AG10803 (cell line): Measurements from ENCODE around the gene TCF7L1.

ENCODE experiments used
- DNase-seq: peaks from one replicate; pipeline ENCODE4 v3.0.0; 2010; ENCODE audit warnings: low read depth
- H3K4me3 ChIP-seq: 2 replicates; pipeline ENCODE4 v1.5.1; 2011; ENCODE audit warnings: mild to moderate bottlenecking, low read length, control low read depth
- TF ChIP-seq, protein P1 (sequence below): conservative IDR thresholded peaks from 2 replicates; pipeline ENCODE4 v1.5.1; 2011; ENCODE audit warnings: mild to moderate bottlenecking, low read length, control low read depth, inconsistent platforms

The TCF7L1 gene, protein sequence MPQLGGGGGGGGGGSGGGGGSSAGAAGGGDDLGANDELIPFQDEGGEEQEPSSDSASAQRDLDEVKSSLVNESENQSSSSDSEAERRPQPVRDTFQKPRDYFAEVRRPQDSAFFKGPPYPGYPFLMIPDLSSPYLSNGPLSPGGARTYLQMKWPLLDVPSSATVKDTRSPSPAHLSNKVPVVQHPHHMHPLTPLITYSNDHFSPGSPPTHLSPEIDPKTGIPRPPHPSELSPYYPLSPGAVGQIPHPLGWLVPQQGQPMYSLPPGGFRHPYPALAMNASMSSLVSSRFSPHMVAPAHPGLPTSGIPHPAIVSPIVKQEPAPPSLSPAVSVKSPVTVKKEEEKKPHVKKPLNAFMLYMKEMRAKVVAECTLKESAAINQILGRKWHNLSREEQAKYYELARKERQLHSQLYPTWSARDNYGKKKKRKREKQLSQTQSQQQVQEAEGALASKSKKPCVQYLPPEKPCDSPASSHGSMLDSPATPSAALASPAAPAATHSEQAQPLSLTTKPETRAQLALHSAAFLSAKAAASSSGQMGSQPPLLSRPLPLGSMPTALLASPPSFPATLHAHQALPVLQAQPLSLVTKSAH

DNA sequence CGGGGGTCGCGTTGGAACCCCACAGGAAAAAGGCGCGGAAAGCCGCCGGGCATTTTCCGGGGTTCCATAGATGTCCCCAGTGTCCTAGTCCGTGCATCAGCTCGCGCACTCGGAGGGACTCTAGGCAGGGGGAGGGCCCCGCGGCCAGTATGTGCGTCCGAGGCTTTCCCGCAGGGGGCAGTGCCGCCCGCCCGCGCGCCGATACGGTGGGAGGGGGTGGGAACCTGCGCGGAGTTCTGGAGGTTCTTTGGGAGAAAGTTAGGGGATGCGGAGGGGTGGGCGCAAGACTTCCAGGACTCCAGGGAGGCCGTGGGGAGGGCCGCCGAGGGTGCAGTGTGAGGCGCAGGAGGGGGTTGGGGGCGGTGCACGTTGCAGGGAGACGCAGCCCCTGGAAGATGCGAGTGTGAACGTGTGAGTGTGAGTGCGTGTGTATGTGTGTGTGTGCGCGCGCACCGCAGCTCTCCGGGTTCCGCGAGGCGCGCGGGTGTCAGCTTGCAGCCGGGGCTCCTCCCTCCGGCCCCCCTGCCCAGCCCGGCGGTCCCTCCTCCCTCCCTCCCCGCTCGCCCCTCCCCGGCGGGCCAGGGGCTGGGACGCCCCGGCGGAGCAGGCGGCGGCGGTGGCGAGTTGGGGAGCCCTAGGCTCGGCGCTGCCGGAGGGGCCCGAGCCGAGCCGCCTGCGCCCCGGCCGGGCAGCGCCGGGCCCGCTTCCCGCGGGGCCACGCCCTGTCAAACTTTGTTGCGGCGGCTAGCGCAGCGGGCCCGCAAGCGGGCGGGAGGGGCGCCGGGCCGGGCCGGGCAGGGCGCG is at the start of gene TCF7L1:
Gene TCF7L1 (plus strand): TSS at position 559 of the 804 bp plus-strand sequence. CDS start 293 bp downstream, outside the sequence.
- H3K4me3 ChIP-seq = peak within 1 kb of the TSS; percentile 90
- DNase-seq = peak; percentile 84
- TF ChIP-seq, protein P1, sequence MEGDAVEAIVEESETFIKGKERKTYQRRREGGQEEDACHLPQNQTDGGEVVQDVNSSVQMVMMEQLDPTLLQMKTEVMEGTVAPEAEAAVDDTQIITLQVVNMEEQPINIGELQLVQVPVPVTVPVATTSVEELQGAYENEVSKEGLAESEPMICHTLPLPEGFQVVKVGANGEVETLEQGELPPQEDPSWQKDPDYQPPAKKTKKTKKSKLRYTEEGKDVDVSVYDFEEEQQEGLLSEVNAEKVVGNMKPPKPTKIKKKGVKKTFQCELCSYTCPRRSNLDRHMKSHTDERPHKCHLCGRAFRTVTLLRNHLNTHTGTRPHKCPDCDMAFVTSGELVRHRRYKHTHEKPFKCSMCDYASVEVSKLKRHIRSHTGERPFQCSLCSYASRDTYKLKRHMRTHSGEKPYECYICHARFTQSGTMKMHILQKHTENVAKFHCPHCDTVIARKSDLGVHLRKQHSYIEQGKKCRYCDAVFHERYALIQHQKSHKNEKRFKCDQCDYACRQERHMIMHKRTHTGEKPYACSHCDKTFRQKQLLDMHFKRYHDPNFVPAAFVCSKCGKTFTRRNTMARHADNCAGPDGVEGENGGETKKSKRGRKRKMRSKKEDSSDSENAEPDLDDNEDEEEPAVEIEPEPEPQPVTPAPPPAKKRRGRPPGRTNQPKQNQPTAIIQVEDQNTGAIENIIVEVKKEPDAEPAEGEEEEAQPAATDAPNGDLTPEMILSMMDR = peak; percentile 77

DNA sequence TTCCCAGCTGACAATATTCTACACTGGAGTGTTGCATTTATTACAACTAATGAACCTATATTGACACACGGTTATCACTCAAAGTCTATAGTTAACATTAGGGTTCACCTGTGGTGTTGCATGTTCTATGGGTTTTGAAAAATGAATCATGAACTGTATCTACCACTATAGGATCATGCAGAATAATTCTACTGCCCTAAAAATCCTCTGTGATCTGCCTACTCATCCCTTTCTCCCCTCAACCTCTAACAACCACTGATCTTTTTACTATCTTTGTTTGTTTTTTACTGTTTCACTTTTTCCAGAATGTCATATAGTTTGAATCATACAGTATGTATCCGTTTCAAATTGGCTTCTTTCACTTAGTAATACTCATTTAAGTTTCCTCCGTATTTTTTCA is 47.6 kb upstream of the TCF7L1 start:
- no peak for DNase-seq
- TF ChIP-seq, protein P1 = no peak
- H3K4me3 ChIP-seq = no peak overlapping the region

DNA sequence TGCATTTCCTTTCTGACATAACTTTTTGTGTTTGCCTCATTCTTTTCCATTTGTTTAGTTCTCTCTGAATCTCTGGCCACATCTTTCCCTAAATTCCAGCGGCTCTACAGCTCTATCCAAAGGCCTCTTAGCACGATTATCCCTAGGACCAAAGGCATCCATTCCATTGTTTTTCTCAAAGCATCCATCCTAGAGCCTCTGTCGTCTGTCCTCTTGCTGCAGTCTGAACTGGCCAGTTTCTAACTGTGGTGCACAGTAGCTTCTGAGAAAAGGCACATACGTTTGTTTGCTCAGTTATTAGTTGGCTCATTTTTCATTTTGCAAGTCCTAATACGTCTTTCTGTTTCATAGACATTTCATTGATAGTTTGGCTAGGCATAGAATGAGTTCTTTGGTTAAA is 45.7 kb upstream of the TCF7L1 start:
- no peak for DNase-seq
- TF ChIP-seq, protein P1 = no peak
- H3K4me3 ChIP-seq = no peak overlapping the region

DNA sequence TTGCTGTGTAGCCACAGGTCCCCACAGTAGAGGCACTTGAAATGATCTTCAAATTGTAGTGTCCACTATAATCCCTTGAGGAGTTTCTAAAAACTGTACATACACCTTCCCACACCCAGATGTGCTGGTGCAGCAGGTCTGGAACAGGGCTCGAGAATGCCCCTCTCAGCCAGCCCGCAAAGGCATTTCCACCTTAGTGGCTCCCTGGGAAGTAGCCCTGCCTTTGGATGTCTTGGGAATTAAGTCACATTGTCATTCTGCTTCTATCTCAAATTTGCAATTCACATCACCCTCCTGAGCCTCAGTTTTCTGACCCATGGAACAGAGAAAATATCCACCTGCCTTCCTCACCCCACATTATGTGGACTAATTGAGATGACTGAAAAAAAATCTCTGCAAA is 44.3 kb upstream of the TCF7L1 start:
- no peak overlapping the region for H3K4me3 ChIP-seq
- DNase-seq = no peak
- TF ChIP-seq, protein P1 = no peak

DNA sequence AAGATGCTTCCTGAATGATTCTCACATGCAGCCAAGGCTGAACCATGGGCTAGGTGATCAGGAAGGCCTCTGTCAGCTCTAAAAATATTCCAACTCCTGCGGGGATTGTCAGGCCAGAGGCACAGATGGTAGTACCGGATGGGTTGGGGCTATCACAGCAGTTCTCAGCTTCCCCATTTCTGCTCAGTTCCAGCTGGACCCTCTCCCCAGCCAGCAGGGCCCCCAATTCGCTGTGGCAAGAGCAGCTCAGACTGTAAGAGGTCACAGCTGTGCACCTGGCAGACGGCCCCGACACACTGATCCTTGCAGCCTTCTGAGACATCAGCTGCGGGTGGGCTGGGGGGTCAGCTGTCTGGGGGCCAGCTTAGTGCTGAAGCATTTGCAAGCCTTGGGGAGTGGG is 43.6 kb upstream of the TCF7L1 start:
- no peak for DNase-seq
- TF ChIP-seq, protein P1 = no peak
- no peak overlapping the region for H3K4me3 ChIP-seq

DNA sequence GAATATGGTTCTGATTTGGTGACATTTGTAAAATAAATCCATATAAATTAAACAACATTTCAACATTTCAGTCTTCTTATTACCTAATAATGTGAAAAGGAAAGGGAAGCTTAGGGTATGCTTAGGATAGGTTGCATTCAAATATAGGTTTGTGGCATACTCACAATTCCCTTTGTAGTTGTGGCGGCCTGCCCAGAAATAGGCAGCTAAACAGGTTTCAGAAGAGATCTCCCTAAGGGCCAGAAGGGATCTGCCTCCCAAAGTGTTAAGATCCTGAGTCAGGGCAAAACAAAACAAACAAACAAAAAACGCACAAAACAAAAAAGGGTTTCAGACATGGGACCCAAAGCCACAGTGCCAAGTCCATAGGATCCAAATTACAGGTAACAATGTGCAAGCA is 41.4 kb upstream of the TCF7L1 start:
- TF ChIP-seq, protein P1 = no peak
- no peak overlapping the region for H3K4me3 ChIP-seq
- no peak for DNase-seq
